GM18505 (cell line): ENCODE results near the gene ACP7.

ENCODE experiments used
- ATAC-seq: cut with Tn5 transposase; IDR thresholded peaks from one replicate; pipeline ENCODE4 v1.9.1; 2021; ENCODE audit not compliant: unreplicated experiment
- POLR2A ChIP-seq: IDR thresholded peaks from 4 replicates; pipeline ENCODE4 v1.6.1; 2011; ENCODE audit warnings: borderline replicate concordance; ENCODE audit not compliant: insufficient read depth, insufficient read length; ENCODE audit errors: extremely low read depth

Gene ACP7

GRCh38 chr19:39157275-39157996 is 73.3 kb downstream of the ACP7 start:
- no peak for ATAC-seq

GRCh38 chr19:39157997-39158389 is 73.8 kb downstream of the ACP7 start:
- ATAC-seq, result no peak
- TF ChIP-seq POLR2A, result no peak

More at GRCh38 chr19:39157275-39157996, 73.3 kb downstream of the ACP7 start:
- no peak for TF ChIP-seq POLR2A

GRCh38 chr19:39158646-39159260 is 74.6 kb downstream of the ACP7 start:
- no peak for ATAC-seq
- no peak for TF ChIP-seq POLR2A

- TF ChIP-seq POLR2A, result no peak
- ATAC-seq, result no peak
These were observed 76.3 kb downstream of the ACP7 start for GRCh38 chr19:39160523-39160861.
